NCI-H2171 (cell line): ENCODE results near the gene JDP2.
"Not testable (repeated sequence)": the region's sequence is repeated elsewhere in the genome, so short reads cannot be mapped to it uniquely, and the experiment has no call there.

ENCODE experiments used
- DNase-seq: peaks from one replicate; lab custom pipeline; 2025; lab: John Stamatoyannopoulos, UW

The JDP2 gene

GRCh38 chr14:75427482-75428229 is at the start of gene JDP2:
Gene JDP2, plus strand, starts transcription at chr14:75428022. Its CDS starts 9,899 bp downstream, at chr14:75437921.
- peak; percentile 59 for DNase-seq

GRCh38 chr14:75379246-75379929 is 48.4 kb upstream of the JDP2 start:
- no peak for DNase-seq

- DNase-seq = no peak
These were observed 47.9 kb upstream of the JDP2 start for GRCh38 chr14:75379930-75380270.

- DNase-seq = no peak
These were observed 47.2 kb upstream of the JDP2 start for GRCh38 chr14:75380656-75381055.

DNA sequence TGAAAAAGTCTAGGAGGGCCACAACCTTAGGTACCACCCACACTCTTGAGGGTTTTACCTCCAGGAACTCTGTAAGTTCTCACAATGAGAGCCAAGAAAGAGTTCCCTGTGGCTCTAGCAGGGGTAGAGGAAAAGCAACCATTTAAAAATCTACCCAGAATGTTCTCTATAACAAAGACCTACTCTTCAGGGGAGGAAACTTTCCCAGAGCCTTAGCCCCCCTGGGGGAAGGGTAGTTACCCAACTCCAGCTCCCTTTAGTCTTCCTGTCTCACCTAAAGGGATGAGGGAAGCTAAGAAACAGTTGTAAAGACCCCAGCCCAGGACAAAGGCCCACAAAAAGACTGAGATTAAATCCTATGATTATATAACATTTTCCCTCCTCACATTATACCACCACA is 46.2 kb upstream of the JDP2 start:
- no peak for DNase-seq

DNA sequence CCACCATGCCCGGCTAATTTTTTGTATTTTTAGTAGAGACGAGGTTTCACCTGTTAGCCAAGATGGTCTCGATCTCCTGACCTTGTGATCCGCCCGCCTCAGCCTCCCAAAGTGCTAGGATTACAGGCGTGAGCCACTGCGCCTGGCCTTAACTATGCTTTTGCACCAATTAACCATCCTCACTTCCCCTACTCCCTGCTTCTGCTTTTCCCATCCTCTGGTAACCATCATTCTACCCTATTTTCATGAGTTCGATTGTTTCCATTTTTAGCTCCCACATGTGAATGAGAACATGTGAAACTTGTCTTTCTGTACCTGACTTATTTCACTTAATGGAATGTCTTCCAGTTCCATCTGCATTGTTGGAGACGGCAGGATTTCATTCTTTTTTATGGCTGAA is 44.6 kb upstream of the JDP2 start:
- DNase-seq = not testable (repeated sequence)

GRCh38 chr14:75383721-75384120 is 44.1 kb upstream of the JDP2 start:
- no peak for DNase-seq

GRCh38 chr14:75389679-75390078 is 38.1 kb upstream of the JDP2 start:
- DNase-seq = no peak

GRCh38 chr14:75390183-75390582 is 37.6 kb upstream of the JDP2 start:
- no peak for DNase-seq

DNA sequence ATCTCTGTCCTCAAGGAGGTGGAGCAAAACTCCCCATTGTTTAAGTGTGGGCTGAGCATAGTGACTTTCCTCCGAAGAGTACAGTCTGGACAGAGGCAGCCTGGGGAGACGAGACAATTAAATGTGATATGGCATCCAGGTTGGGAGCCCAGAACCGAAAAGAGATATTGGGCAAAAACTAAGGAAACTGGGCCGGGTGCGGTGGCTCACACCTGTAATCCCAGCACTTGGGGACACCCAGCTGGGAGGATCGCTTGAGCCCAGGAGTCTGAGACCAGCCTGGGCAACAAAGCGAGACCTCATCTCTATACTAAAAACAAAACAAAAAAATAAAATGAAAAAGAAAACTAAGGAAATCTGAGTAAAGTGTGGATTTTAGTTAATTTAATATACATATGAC is 35.9 kb upstream of the JDP2 start:
- no peak for DNase-seq

DNA sequence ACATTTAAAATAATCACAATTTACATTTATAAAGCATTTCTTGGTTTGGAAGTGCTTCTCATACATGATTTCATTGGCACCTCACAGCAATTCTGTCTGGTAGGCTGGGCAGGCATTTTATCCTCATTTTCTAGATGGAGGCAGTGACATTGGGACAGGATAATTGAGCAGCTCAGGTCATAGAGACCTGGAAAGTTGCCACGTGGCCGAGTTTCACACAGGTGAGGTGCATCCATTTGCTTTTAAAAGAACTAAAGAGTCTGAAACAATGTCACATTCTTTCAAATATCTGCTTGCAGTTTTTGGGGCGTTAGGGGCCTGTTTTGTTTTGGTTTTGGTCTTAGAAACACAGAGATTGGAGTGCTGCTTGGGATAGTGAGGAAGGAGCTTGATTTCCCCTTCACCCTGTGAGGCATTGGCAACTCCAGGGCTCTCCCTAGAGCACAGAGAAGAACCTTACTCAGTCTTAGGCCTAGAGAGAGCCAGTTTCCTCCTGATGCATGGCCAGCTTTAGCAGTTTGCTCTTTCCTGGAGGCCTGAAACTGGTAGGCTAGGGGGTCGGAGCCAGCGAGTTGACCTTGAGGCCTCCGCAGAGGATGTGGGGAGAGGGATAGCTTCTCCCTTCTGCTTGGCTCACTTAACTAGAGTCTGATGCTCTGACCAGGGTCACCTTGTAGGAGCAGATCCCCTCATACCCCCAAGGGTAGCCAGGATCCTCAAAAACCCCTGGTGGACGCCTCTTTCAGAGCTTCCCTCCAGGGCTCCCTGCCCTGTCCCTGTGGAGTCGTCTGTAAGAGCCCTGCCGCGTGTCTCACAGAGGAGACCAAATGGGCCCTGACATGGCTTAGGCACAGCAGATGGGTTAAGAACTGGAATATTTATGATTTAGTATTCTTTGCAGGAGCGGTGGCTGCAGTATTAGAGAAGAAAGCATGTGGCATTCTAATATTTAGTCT is 34.9 kb upstream of the JDP2 start:
- DNase-seq = no peak

DNA sequence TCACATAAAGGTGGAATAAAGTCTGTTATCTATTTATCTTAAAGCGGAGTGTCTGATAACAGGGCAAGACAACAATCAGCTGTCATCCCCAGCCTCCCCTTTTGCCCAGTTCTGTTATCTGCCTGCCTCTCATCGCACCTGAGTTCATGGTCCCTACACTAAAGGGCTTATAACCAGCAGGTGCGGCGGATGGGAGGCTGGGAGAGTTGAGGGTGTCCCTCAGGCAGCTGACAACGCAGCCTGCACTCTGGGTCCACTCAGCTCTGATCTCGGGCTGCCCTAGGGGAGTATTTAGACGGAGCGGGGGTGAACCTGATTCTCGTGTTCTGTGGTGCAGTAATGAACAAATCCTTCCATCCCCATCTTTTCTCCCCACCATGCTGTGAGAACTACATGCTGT is 34.0 kb upstream of the JDP2 start:
- DNase-seq = no peak

DNA sequence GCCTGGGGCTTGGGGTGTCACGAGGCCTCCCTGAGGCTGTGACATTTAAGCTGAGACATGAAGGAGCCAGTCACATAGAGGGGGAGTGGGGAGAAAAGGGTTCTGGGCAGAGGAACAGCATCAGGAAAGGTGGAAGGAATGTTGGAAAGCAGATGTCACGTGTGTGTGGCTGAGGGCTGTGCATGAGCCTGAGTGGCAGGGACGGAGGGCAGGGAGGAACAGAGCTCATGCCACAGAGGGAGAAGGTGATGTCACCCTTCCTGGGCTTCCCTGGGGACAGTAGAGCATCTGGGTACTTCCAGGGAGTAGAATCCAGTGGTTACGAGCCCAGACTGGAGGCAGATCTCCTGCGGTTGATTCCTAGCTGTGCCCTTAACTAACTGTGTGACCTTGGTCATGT is 32.0 kb upstream of the JDP2 start:
- no peak for DNase-seq

DNA sequence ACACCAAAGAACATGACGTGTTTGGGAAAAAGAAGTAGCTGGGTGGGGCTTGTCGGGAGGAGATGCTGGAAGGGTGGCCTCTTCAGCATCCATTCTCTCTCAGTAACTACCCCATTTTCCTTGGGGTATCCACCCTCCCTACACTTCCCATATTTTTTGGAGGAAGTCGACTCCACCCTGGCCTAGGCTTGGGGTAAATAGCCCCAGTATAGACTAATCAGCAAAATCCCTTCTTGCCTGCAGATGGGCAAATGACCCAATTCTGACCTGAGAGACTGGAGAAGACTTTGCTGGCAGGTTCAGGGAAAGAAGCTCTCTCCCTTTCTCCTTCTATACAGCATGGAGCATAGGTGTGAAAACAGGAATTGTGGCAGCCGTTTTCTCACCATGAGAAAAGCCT is 28.5 kb upstream of the JDP2 start:
- DNase-seq = no peak

DNA sequence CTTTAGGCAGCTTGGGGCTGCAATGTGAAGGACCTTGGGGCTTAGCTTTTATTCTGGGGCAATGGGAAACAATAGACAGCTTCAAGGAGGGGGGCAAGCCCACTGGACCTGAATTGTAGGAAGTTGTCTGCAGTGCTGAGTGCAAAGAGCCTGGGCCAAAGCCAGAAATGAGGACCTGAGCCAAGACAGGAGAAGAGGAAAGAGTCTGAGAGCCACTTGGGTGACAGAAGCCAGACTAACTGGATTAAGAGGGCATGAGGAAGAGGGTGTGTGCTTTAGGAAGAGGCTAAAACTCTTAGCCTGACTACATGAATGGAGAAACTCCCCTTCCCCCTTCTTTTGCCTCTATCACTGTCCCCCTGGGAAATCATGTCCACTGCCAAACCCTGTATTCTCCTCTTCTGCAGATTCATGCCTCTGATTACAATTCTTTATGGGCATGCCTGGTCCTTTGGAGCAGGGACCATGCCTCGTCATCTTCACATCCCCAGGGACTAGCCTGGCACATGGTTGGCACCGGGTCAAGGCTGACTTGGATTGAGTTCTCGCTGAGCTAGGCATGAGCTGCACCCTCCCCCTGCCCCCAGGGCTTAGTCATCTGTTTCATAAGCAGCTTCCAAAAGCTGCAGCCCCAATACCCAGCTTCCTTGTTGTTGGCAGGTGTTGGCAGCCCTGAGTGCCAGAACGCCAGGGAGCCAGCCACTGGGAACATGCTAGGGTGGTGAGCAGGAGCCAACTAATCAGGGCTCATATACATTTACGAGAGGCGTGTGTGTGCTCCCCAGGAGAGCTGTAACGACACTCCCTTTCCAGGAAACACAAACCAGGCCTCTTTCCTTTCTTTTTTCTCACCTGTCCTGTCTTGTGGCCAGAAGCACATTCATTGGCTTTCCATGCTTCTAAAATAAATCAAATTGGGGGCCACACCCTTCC is 27.7 kb upstream of the JDP2 start:
- DNase-seq = peak; percentile 95

GRCh38 chr14:75401361-75401760 is 26.5 kb upstream of the JDP2 start:
- DNase-seq = no peak

GRCh38 chr14:75402867-75403413 is 24.9 kb upstream of the JDP2 start:
- no peak for DNase-seq

- DNase-seq = no peak
These were observed 23.0 kb upstream of the JDP2 start for GRCh38 chr14:75404847-75405246.

DNA sequence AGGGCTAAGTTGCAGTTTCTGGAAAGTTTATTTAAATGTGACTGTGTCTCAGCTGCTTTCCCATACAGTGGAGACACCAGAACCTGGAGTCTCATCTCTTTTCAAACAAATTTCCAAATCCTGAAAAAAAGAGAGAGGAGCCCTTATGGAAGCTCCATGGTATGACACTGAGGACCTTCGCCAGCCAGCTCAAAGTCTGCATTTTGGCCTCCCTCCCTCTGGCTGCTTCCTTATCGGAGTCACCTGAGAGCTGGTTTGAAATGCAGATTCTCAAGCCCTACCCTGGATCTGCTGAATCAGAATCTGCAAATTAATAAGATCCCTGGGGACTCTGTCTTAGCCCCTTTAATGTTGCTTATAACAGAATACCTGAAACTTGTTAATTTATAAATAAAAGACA is 21.7 kb upstream of the JDP2 start:
- no peak for DNase-seq

- no peak for DNase-seq
These were observed 21.0 kb upstream of the JDP2 start for GRCh38 chr14:75406856-75407255.
